Measurements from ENCODE around the gene METRNL.
"Not testable (repeated sequence)": the region's sequence is repeated elsewhere in the genome, so short reads cannot be mapped to it uniquely, and the experiment has no call there.

Gene METRNL

GRCh38 chr17:83109793-83110645 lies 30.6 kb downstream of the METRNL start:
- DNase-seq: no peak

GRCh38 chr17:83110735-83111134 lies 31.3 kb downstream of the METRNL start:
- DNase-seq: no peak

- DNase-seq: no peak
Measured at GRCh38 chr17:83111516-83112282, 32.3 kb downstream of the METRNL start.

GRCh38 chr17:83113381-83113780 lies 34.0 kb downstream of the METRNL start:
- DNase-seq: no peak

GRCh38 chr17:83113792-83114191 lies 34.4 kb downstream of the METRNL start:
- DNase-seq: no peak

- DNase-seq: no peak
Measured at GRCh38 chr17:83114706-83115105, 35.3 kb downstream of the METRNL start.

GRCh38 chr17:83115202-83115651 lies 35.8 kb downstream of the METRNL start:
- DNase-seq: no peak

GRCh38 chr17:83115832-83116231 lies 36.4 kb downstream of the METRNL start:
- DNase-seq: no peak

- no peak for DNase-seq
Measured at GRCh38 chr17:83116311-83116771, 36.9 kb downstream of the METRNL start.

GRCh38 chr17:83116783-83117555 lies 37.6 kb downstream of the METRNL start:
- DNase-seq: no peak

GRCh38 chr17:83117583-83117982 lies 38.2 kb downstream of the METRNL start:
- no peak for DNase-seq

- DNase-seq: no peak
Measured at GRCh38 chr17:83118071-83118841, 38.8 kb downstream of the METRNL start.

GRCh38 chr17:83119987-83120864 lies 40.8 kb downstream of the METRNL start:
- DNase-seq: no peak

GRCh38 chr17:83121473-83121872 lies 42.1 kb downstream of the METRNL start:
- not testable (repeated sequence) for DNase-seq

GRCh38 chr17:83121921-83122820 lies 42.8 kb downstream of the METRNL start:
- DNase-seq: no peak

- DNase-seq: no peak
Measured at GRCh38 chr17:83122834-83123233, 43.4 kb downstream of the METRNL start.

GRCh38 chr17:83123896-83124801 lies 44.7 kb downstream of the METRNL start:
- DNase-seq: no peak

- DNase-seq: no peak
Measured at GRCh38 chr17:83124871-83125514, 45.6 kb downstream of the METRNL start.

Data from hematopoietic multipotent progenitor cell treated with erythropoietin and hydrocortisone succinate and interleukin-3 and kit ligand, for 8 days (in vitro differentiated cells).